WI38 (cell line): ENCODE data around the gene SF3B2.

Experiments
- H3K4me3 ChIP-seq: 2 replicates; pipeline ENCODE4 v1.5.1; 2011; ENCODE audit warnings: low read depth, mild to moderate bottlenecking, control low read depth, low read length
- CTCF ChIP-seq: IDR thresholded peaks from 2 replicates; pipeline ENCODE4 v1.5.1; 2012; ENCODE audit warnings: low read depth, mild to moderate bottlenecking, control low read depth, low read length

SF3B2 gene

DNA sequence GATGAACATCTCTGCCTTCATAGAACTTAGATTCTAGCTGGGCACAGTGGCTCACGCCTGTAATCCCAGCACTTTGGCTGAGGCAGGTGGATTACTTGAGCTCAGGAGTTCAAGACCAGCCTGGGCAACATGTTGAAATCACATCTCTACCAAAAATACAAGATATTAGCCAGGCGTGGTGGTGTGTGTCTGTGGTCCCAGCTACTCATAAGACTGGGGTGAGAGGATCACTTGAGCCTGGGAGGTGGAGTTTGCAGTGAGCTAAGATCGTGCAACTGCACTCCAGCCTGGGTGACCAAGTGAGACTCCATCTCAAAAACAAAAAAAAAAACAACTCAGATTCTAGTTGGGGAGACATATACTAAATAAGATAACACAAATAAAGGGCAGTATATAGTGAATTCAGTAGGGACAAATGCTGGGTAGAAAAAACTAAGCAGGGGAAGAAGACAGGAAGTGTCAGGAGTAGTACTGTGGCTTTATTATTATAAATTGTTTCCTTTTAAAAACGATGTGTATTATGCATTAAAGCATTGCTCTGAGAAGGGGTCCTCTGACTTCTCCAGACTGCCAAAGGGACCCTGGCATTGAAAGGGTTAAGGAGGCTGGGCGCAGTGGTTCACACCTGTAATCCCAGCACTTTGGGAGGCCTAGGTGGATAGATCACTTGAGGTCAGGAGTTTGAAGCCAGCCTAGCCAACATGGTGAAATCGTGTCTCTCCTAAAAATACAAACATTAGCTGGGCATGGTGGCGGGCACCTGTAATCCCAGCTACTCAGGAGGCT lies 64.6 kb downstream of the SF3B2 start:
- H3K4me3 ChIP-seq, result no peak overlapping the region
- no peak for TF ChIP-seq CTCF

DNA sequence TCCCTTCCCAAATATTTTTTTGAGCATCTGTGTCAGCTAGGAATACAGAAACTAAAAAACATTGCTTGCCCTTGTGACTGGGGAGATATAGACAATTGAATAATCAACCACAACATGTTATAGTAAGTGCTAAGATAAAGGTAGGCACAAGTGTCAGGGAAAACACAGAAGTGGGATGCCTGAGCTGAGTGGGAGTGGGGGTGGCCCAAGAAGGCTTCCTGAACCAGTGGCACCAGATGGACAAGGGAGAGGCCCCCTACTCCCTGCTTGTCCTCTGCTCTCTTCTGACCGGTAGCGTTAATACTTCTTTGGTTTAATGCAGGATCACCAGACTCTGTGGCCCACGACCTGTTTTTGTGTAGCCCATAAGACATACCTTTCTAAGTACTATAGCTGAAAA lies 66.7 kb downstream of the SF3B2 start:
- TF ChIP-seq CTCF, result no peak
- no peak overlapping the region for H3K4me3 ChIP-seq
